CD14-positive monocyte (primary cell): Measurements from ENCODE around the gene IPO8. TPM values are rescaled to one million over a fixed set of nuclear protein-coding genes. Genes with fewer than 3 reads are reported as not detected.

Experiments used
- DNase-seq, 3 donors: peaks; one replicate each; pipeline ENCODE4 v3.0.0-alpha.2; 2011 to 2022
- H2AFZ ChIP-seq: 2 replicates; pipeline ENCODE4 v1.6.0; 2012; ENCODE audit warnings: mild to moderate bottlenecking, low read depth, low read length, inconsistent platforms; ENCODE audit not compliant: insufficient read depth, poor library complexity, severe bottlenecking
- H3K27ac ChIP-seq, 2 donors: 1 replicate in 1 of 2; 2 replicates in 1 of 2; pipeline ENCODE4 v1.5.1; 2012 to 2013; ENCODE audit warnings: low read length in 2 of 2, control low read depth in 1 of 2, inconsistent platforms in 1 of 2, low read depth in 1 of 2, mild to moderate bottlenecking in 1 of 2
- H3K27me3 ChIP-seq, 2 donors: one replicate each; pipeline versions ENCODE4 v1.6.0 to v1.6.1; 2011 to 2013; ENCODE audit warnings: low read length in 2 of 2; ENCODE audit not compliant: control insufficient read depth in 2 of 2, insufficient read depth in 2 of 2
- H3K36me3 ChIP-seq, 2 donors: replicated peaks in 1 of 2; 1 replicate in 1 of 2; 2 replicates in 1 of 2; pipeline versions ENCODE4 v1.5.1 to v1.6.1; 2012 to 2013; ENCODE audit warnings: low read length in 2 of 2, control low read depth in 1 of 2, inconsistent platforms in 1 of 2, mild to moderate bottlenecking in 1 of 2; ENCODE audit not compliant: insufficient read depth in 2 of 2, control insufficient read depth in 1 of 2
- H3K4me1 ChIP-seq, 2 donors: 1 replicate in 1 of 2; 2 replicates in 1 of 2; pipeline versions ENCODE4 v1.5.1 to v1.6.1; 2012 to 2013; ENCODE audit warnings: low read length in 2 of 2, control low read depth in 1 of 2, inconsistent platforms in 1 of 2, mild to moderate bottlenecking in 1 of 2, moderate library complexity in 1 of 2; ENCODE audit not compliant: insufficient read depth in 2 of 2, control insufficient read depth in 1 of 2
- H3K4me2 ChIP-seq: replicated peaks from 2 replicates; pipeline ENCODE3; 2012; ENCODE audit warnings: low read length, moderate library complexity, mild to moderate bottlenecking; ENCODE audit not compliant: poor library complexity, severe bottlenecking; ENCODE audit errors: extremely low read depth
- H3K4me3 ChIP-seq, 3 experiments: fragments of 200-600 bp in 1 of 3; sonication (generic) in 1 of 3; replicated peaks in 1 of 3; 1 replicate in 2 of 3; 2 replicates in 1 of 3; pipeline ENCODE4 v1.5.1; 2011 to 2013; ENCODE audit warnings: low read length in 3 of 3, mild to moderate bottlenecking in 3 of 3, control low read depth in 2 of 3, low read depth in 2 of 3, inconsistent platforms in 1 of 3, moderate library complexity in 1 of 3
- H3K79me2 ChIP-seq: 2 replicates; pipeline ENCODE4 v1.6.0; 2012; ENCODE audit warnings: mild to moderate bottlenecking, control low read depth, inconsistent platforms, low read length, moderate library complexity; ENCODE audit not compliant: insufficient read depth
- H3K9ac ChIP-seq: 2 replicates; pipeline ENCODE4 v1.6.0; 2017; ENCODE audit warnings: low read length, mild to moderate bottlenecking; ENCODE audit not compliant: insufficient read depth, poor library complexity, severe bottlenecking
- H3K9me3 ChIP-seq, 2 donors: replicated peaks in 1 of 2; 1 replicate in 1 of 2; 2 replicates in 1 of 2; pipeline versions ENCODE4 v1.5.1 to v1.6.1; 2012 to 2013; ENCODE audit warnings: low read length in 2 of 2, control low read depth in 1 of 2; ENCODE audit not compliant: control insufficient read depth in 1 of 2, insufficient read depth in 1 of 2
- H4K20me1 ChIP-seq: 2 replicates; pipeline ENCODE4 v1.6.0; 2012; ENCODE audit warnings: mild to moderate bottlenecking, low read length, control low read depth, moderate library complexity; ENCODE audit not compliant: insufficient read depth
- H3K27ac Mint-ChIP-seq, 7 donors: one replicate each; pipeline ENCODE4 v1.8.0; 2020; ENCODE audit warnings: mild to moderate bottlenecking in 7 of 7, mixed read lengths in 7 of 7, moderate library complexity in 6 of 7, inconsistent platforms in 2 of 7
- H3K27me3 Mint-ChIP-seq, 3 donors: one replicate each; pipeline ENCODE4 v1.8.0; 2021 to 2022; ENCODE audit warnings: low read depth in 3 of 3, mild to moderate bottlenecking in 3 of 3, mixed read lengths in 3 of 3, moderate library complexity in 3 of 3, inconsistent platforms in 1 of 3
- H3K36me3 Mint-ChIP-seq, 2 donors: one replicate each; pipeline ENCODE4 v1.8.0; 2020; ENCODE audit warnings: mixed read lengths in 2 of 2, inconsistent platforms in 1 of 2, mild to moderate bottlenecking in 1 of 2
- H3K4me1 Mint-ChIP-seq: one replicate; pipeline ENCODE4 v1.8.0; 2020; ENCODE audit warnings: mild to moderate bottlenecking, mixed read lengths
- H3K4me3 Mint-ChIP-seq, 2 donors: one replicate each; pipeline ENCODE4 v1.8.0; 2020; ENCODE audit warnings: mild to moderate bottlenecking in 2 of 2, mixed read lengths in 2 of 2, moderate library complexity in 1 of 2
- H3K9me3 Mint-ChIP-seq, 7 donors: one replicate each; pipeline ENCODE4 v1.8.0; 2020 to 2022; ENCODE audit warnings: mixed read lengths in 7 of 7, mild to moderate bottlenecking in 6 of 7, moderate library complexity in 6 of 7, inconsistent platforms in 2 of 7
- WGBS: methylation state at CpG from one replicate; pipeline ENCODE4 v1.1.5; 2013; ENCODE audit warnings: missing lambda C conversion rate; ENCODE audit not compliant: insufficient coverage; 5-methylcytosine and 5-hydroxymethylcytosine counted together
- intact Hi-C, 2 donors: fragments of 100-400 bp; cut with micrococcal nuclease; formaldehyde crosslinking; loops; one replicate each; pipeline versions ENCODE4 v1.15.0 to v1.15.1; 2023
- polyA plus RNA-seq, 3 donors: library from polyadenylated mRNA; depleted of rRNA in 1 of 3; unstranded in 2 of 3; stranded (reverse) in 1 of 3; fragments of 300-500 nt in 2 of 3; fragments of >200 nt in 1 of 3; fragmentation: Illumina TruSeq in 2 of 3; gene quantifications; 1 replicate in 2 of 3; 2 replicates in 1 of 3; pipeline ENCODE4 v1.2.3, GENCODE V29; 2012 to 2021
- TF ChIP-seq, protein P1 (sequence below): fragments of 200-600 bp; IDR thresholded peaks from one replicate; pipeline ENCODE4 v1.8.0; 2022; ENCODE audit warnings: antibody characterized with exemption, mild to moderate bottlenecking

The IPO8 gene
- polyA plus RNA-seq, 3 donors = 8.4 to 15.8 (median 12.5) TPM

DNA sequence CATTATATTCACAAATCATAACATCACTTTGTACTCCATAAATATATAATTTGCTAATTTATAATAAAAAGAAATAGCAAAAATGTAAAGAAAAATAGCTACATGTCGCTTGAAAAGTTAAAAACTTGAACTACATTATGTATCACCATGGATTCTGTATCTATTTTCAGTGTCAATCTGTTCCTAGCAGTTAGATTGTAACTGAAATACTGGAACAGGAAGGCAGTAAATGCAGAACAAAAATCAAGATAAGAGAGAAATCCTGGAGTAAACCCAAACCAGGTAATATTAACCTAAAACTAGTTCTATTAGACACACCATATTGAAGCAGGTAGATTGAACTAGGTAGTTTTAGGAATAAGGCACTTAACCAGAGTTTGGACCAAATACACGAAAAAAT, 60.3 kb downstream of the IPO8 start:
- no peaks in the 10 kb centered on the region for H3K9me3 ChIP-seq
- intact Hi-C loops = no loop called here
- TF ChIP-seq, protein P1, sequence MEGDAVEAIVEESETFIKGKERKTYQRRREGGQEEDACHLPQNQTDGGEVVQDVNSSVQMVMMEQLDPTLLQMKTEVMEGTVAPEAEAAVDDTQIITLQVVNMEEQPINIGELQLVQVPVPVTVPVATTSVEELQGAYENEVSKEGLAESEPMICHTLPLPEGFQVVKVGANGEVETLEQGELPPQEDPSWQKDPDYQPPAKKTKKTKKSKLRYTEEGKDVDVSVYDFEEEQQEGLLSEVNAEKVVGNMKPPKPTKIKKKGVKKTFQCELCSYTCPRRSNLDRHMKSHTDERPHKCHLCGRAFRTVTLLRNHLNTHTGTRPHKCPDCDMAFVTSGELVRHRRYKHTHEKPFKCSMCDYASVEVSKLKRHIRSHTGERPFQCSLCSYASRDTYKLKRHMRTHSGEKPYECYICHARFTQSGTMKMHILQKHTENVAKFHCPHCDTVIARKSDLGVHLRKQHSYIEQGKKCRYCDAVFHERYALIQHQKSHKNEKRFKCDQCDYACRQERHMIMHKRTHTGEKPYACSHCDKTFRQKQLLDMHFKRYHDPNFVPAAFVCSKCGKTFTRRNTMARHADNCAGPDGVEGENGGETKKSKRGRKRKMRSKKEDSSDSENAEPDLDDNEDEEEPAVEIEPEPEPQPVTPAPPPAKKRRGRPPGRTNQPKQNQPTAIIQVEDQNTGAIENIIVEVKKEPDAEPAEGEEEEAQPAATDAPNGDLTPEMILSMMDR = no peak
- H3K4me3 Mint-ChIP-seq = no peak overlapping the region
- DNase-seq = no peak
- H3K36me3 ChIP-seq = peaks cover 76 to 93% of the 10 kb centered on the region in 2 donors
- no peak overlapping the region for H3K9ac ChIP-seq
- H3K4me2 ChIP-seq = no peak overlapping the region
- WGBS = no CpG with 5 or more reads among the region's 2 CpGs
- peaks cover 4% of the 10 kb centered on the region for H3K4me1 Mint-ChIP-seq
- H3K9me3 Mint-ChIP-seq = no peaks in the 10 kb centered on the region
- H3K79me2 ChIP-seq = no peaks in the 10 kb centered on the region
- no peaks in the 10 kb centered on the region for H3K4me1 ChIP-seq
- peaks cover 73 to 81% of the 10 kb centered on the region in 2 donors for H3K36me3 Mint-ChIP-seq
- no peak overlapping the region for H3K27ac ChIP-seq
- no peak overlapping the region for H2AFZ ChIP-seq
- no peaks in the 10 kb centered on the region for H4K20me1 ChIP-seq
- no peak overlapping the region for H3K4me3 ChIP-seq
- no peaks in the 10 kb centered on the region for H3K27me3 Mint-ChIP-seq
- no peak overlapping the region for H3K27ac Mint-ChIP-seq
- no peaks in the 10 kb centered on the region for H3K27me3 ChIP-seq

GRCh38 chr12:30631740-30632139, 63.9 kb downstream of the IPO8 start:
- no peaks in the 10 kb centered on the region for H4K20me1 ChIP-seq
- TF ChIP-seq, protein P1 = no peak
- Mint-ChIP-seq H3K27me3 (no peaks in the 10 kb centered on the region), H3K9me3 (no peaks in the 10 kb centered on the region), H3K4me1 (peaks cover 4% of the 10 kb centered on the region), H3K27ac (peak overlapping the region in 1 of 7 donors; percentile 13), H3K36me3 (peaks cover 68 to 79% of the 10 kb centered on the region in 2 donors), H3K4me3 (no peak overlapping the region)
- DNase-seq = no peak
- no peak overlapping the region for H2AFZ ChIP-seq
- H3K36me3 ChIP-seq = peaks cover 68 to 84% of the 10 kb centered on the region in 2 donors
- H3K9me3 ChIP-seq = no peaks in the 10 kb centered on the region
- no peaks in the 10 kb centered on the region for H3K79me2 ChIP-seq
- H3K4me2 ChIP-seq = no peak overlapping the region
- no peak overlapping the region for H3K9ac ChIP-seq
- WGBS = 95% methylated on average over 3 of the region's 6 CpGs
- H3K27ac ChIP-seq = no peak overlapping the region
- H3K4me1 ChIP-seq = no peaks in the 10 kb centered on the region
- H3K27me3 ChIP-seq = no peaks in the 10 kb centered on the region
- intact Hi-C loops = no loop called here
- H3K4me3 ChIP-seq = no peak overlapping the region
